Stimulated activated CD4-positive, alpha-beta T cell treated with anti-CD3 and anti-CD28 coated beads, Interleukin-12 subunit alpha, Interleukin-12 subunit beta, amount 100 ng/mL, for 48 hours (primary cell): ENCODE data around the gene IRS2.

ENCODE experiments used
- DNase-seq, 3 donors: peaks; one replicate each; pipeline ENCODE4 v3.0.0-alpha.2; 2020; ENCODE audit warnings: low read depth in 2 of 3, low spot score in 1 of 3

IRS2 gene

DNA sequence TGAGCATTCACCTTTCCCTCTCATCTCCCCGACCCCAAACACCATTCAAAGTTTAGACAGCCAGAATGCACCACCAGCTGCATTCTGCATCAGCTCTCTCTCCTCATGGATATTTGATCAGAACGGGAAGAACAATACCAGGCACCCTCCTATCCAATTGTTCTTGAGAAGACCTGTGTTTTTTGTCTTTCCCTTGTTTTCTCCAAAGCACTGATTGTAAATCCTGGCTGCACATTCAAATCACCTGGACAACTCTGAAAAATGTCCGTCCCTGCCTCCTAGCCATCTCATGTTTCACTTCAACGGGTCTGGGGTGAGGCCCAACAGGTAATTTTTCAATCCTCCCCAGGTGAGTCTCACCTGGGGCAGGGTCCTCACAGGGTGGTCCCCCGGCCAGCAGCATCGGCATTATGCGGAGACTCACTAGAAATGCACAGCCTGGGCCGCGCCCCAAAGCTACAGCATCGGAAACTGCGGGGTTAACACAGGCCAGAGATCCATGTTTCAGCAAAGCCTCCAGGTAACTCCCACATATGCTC, 5.5 kb downstream of the IRS2 start:
- DNase-seq, result no peak

GRCh38 chr13:109779876-109780510, 6.4 kb downstream of the IRS2 start:
- DNase-seq, result no peak

DNA sequence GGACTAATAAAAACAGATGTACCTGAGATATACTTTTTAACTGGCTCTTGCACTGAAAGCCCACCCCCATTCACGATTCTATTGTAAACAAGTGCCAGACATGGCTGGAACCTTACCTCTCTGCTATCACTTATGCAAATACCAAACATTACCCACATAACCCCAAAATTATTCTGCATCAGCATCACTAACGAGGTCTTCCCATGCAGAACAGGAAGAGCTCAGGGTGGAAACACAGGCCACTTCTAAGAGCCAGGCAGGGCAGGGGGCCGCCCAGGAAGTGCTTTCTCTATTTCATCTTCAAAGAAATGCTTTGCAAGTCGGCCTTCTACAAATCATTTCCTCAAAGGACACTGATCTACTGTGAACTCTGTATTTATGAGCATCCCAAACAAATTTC, 7.3 kb downstream of the IRS2 start:
- DNase-seq, result no peak

- no peak for DNase-seq
These were observed 8.3 kb downstream of the IRS2 start for GRCh38 chr13:109778102-109778542.

- DNase-seq, result no peak
These were observed 9.8 kb downstream of the IRS2 start for GRCh38 chr13:109776575-109776974.

GRCh38 chr13:109773786-109774185, 12.6 kb downstream of the IRS2 start:
- DNase-seq, result no peak

- no peak for DNase-seq
These were observed 13.1 kb downstream of the IRS2 start for GRCh38 chr13:109773276-109773675.

DNA sequence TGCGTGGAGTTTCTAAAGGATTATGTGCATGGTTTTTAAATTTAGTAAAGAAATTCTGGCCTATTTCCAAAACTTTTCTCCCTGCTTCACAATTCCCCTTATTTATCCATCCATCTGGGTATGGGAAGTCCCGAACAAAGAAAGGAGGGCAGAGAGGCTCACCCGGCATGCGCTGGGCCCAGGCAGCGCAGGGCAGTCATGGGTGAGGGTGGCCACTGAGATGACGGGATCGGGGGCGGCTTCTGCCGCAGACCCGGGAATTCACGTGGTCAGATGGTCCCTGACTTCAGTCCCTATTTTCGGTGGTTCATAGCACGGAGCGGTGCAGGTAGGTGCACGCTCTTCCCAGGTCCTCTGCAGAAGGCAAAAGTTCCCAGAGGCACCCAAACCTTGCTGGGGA, 14.5 kb downstream of the IRS2 start:
- no peak for DNase-seq

DNA sequence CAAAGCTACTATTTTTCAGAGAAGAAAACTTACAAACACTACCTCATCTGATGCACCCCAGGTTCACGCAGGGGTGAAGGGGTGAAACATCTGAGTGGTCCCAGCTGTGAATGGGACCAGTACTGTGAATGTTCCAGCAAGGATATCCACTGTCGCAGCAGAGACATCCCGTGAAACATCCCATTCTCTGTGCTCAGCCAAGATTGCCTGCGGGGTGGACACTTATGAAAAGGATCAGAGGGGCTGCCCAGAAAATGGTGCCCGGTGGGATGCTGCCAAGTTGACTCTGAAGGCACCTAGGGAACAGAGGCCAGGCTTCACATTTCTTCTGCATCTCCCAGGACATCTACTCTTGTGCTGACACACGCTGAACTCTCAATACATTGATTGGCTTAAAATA, 15.9 kb downstream of the IRS2 start:
- no peak for DNase-seq

GRCh38 chr13:109769921-109770320, 16.5 kb downstream of the IRS2 start:
- no peak for DNase-seq

DNA sequence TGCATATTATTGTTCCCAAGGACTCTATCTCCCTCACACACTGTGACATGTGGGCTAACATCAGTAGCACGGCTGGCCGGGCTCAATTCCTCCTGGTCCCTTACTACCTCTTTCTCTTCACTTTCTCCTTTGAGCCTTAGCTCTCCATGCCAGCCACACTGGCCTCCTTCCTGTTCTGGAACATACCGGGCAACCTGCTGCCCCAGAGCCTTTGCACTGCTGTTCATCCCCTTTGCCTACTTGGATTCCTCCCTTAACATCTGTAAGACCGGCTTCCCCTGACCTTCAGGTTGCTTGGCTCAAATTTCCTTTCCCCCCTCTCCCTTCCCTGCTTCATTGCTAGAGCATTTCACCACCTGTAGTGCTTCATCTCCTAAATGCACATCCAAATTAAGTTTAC, 17.1 kb downstream of the IRS2 start:
- DNase-seq, result no peak

GRCh38 chr13:109768616-109769015, 17.8 kb downstream of the IRS2 start:
- DNase-seq, result no peak

- DNase-seq, result no peak
These were observed 18.2 kb downstream of the IRS2 start for GRCh38 chr13:109768176-109768575.

GRCh38 chr13:109767023-109767422, 19.4 kb downstream of the IRS2 start:
- DNase-seq, result no peak

GRCh38 chr13:109764470-109765291, 21.7 kb downstream of the IRS2 start:
- no peak for DNase-seq

- no peak for DNase-seq
These were observed 22.3 kb downstream of the IRS2 start for GRCh38 chr13:109764045-109764444.

- DNase-seq, result no peak
These were observed 23.6 kb downstream of the IRS2 start for GRCh38 chr13:109762791-109763190.

GRCh38 chr13:109761695-109762094, 24.7 kb downstream of the IRS2 start:
- DNase-seq, result no peak

GRCh38 chr13:109760951-109761350, 25.4 kb downstream of the IRS2 start:
- no peak for DNase-seq

DNA sequence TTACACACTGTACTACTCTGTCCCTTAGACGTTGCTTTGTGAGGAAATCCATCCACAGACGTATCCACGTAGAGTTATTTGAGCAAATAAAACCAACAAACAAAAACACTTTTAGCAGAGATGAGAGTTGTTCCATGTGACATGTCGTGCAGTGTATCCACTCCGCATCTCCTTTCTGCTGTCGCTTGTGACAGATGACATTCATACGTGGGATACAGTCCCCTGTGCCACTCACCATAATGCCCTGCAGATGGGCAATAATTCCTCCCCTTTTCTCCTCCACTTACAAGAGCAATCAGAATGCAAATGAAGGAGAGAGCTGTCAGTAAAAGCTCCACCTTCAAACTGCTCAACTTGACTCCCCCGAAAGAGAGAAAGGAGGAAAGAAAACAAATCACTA, 26.0 kb downstream of the IRS2 start:
- DNase-seq, result no peak

DNA sequence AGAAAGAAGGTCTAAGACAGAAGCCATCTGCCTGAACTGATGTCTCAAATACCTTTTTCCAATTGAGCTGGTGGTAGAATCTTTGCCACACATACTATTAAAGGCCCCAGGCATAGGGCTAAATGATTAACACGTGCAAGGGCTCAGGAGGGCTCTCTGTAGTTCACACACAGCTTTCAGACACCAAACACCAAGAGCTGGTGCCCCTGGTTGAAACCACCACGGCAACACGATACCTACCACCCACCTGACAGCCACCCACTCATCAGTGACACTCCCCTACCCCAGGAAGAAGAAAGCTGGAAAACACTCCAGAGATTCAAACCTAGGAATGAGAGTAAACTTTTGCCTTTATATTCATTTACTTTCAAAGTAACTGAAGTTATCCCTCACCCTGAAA, 26.8 kb downstream of the IRS2 start:
- no peak for DNase-seq

- no peak for DNase-seq
These were observed 27.4 kb downstream of the IRS2 start for GRCh38 chr13:109758937-109759480.
